Upper lobe of right lung (tissue), 1 donor: Measurements from ENCODE around the gene CDH23. TPM values are rescaled to one million over a fixed set of nuclear protein-coding genes. Genes with fewer than 3 reads are reported as not detected.
A peak's percentile ranks its signal among the peaks of the same experiment; 100 is the strongest.

ENCODE experiments used
- ATAC-seq: fragments of 200-7000 bp; cut with Tn5 transposase; one replicate; pipeline ENCODE4 v1.9.1; 2020; ENCODE audit warnings: mild to moderate bottlenecking, moderate library complexity
- DNase-seq: peaks from one replicate; pipeline ENCODE4 v3.0.0-alpha.2; 2020
- H3K27ac ChIP-seq: fragments of 200-600 bp; one replicate; pipeline ENCODE4 v1.8.0; 2022
- H3K27me3 ChIP-seq: fragments of 200-600 bp; one replicate; pipeline ENCODE4 v1.8.0; 2022; ENCODE audit warnings: mild to moderate bottlenecking
- H3K36me3 ChIP-seq: fragments of 200-600 bp; one replicate; pipeline ENCODE4 v1.8.0; 2022
- H3K4me1 ChIP-seq: fragments of 200-600 bp; one replicate; pipeline ENCODE4 v1.8.0; 2022
- H3K4me3 ChIP-seq: fragments of 200-600 bp; one replicate; pipeline ENCODE4 v1.8.0; 2022; ENCODE audit warnings: mild to moderate bottlenecking
- H3K9me3 ChIP-seq: fragments of 200-600 bp; one replicate; pipeline ENCODE4 v1.8.0; 2022
- CTCF ChIP-seq: fragments of 200-600 bp; IDR thresholded peaks from one replicate; pipeline ENCODE4 v1.8.0; 2022; ENCODE audit warnings: antibody characterized with exemption
- intact Hi-C: fragments of 100-400 bp; cut with DNase I; formaldehyde crosslinking; loops from one replicate; pipeline ENCODE4 v1.11.0; 2022
- total RNA-seq: library from RNA; stranded (reverse); fragmentation: NEBNext Ultra II Directional; extraction: Animal tissue kit (Norgen Biotek cat#: 25700); gene quantifications from one replicate; pipeline ENCODE4 v1.2.1, GENCODE V29; 2021
- donor health status: DM: no; HTN: yes; CAD: no; lungs with severe emphysema.

The CDH23 gene
- total RNA-seq, 1 donor from 2014 or later, result 10.9 TPM

DNA sequence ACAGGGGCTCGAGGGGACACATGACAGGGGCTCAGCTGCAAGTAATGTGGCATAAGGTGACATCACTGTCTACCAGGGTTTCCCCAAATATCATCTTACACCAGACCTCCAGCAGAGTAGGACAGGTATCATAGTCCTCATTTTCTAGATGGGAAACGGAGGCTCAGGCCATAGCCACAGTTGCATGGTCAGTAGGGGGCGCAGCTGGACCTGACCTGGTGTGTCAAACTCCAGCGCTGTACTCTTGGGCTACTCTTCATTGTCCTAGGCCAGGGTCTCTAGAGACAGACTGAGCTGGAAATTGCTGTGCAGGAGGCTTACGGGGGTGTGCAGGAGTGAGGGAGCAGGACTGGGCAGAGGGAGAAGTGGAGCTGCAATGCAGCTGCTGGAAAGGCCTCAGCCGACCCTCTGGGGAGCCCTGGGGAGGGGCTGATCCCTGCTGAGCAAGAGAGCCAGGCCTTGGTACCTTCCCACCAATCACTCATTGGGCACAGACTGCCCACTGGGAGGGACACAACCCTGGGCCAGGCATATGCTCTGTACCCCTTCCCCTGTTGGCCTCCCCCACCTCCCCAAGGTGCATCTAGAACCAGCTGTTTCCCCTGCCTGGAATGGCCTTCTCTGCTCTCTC, 89.9 kb downstream of the CDH23 start:
- Histone ChIP-seq H3K27me3 (no peaks in the 10 kb centered on the region), H3K27ac (no peak overlapping the region), H3K4me1 (no peaks in the 10 kb centered on the region), H3K36me3 (no peaks in the 10 kb centered on the region), H3K4me3 (no peak overlapping the region), H3K9me3 (peaks cover 8% of the 10 kb centered on the region)
- intact Hi-C loops, result no loop called here
- DNase-seq (peak; percentile 77), ATAC-seq (peak; percentile 76)
- peak; percentile 46 for TF ChIP-seq CTCF

DNA sequence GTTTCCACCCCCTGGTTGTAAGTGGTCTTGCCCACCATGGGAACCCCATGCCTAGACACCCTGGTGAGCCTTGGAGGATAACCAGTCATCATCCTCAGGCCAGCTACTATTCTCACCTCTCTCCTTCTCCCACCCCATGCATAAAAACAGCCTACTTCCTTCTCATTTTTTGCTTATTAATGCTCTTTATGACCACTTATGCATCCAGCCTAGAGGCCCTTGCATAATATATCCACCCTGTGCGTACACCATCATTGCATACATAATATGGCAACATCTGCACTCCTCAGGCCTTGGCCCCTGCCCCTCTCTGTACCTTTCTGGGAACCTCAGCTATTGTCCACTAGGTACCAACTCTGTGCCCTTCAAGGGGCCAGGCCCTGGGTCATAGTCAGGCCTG, 91.0 kb downstream of the CDH23 start:
- Histone ChIP-seq H3K36me3 (no peaks in the 10 kb centered on the region), H3K4me3 (no peak overlapping the region), H3K27me3 (no peaks in the 10 kb centered on the region), H3K9me3 (peaks cover 8% of the 10 kb centered on the region), H3K27ac (no peak overlapping the region), H3K4me1 (no peaks in the 10 kb centered on the region)
- ATAC-seq, result peak; percentile 5
- intact Hi-C loops, result no loop called here
- DNase-seq, result no peak
- no peak for TF ChIP-seq CTCF

- H3K9me3 ChIP-seq, result peaks cover 8% of the 10 kb centered on the region
- TF ChIP-seq CTCF, result no peak
- intact Hi-C loops, result no loop called here
- no peak for DNase-seq
- H3K27ac ChIP-seq, result no peak overlapping the region
- ATAC-seq, result no peak
- no peaks in the 10 kb centered on the region for H3K27me3 ChIP-seq
- H3K4me3 ChIP-seq, result no peak overlapping the region
- no peaks in the 10 kb centered on the region for H3K4me1 ChIP-seq
- H3K36me3 ChIP-seq, result no peaks in the 10 kb centered on the region
Observed at GRCh38 chr10:71489077-71489476, 92.4 kb downstream of the CDH23 start.

DNA sequence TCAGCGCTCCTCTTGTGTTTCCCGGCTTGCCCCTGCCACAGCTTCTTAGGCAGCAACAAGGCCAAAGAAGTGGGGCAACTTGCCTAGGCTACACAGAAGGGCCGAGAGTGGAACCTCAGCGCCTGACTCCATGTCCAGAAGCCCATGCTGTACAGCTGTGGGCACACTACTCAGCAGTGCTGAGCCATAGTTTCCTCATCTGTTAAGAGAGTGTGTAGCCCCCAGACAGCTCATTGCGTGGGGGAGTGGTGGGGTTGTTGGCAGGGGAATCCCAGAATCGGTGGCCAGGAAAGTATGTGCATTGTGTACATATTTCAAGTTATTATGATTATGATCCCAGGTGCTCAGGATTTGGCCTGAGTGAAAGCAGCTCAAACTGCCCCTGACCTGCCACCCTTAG, 96.2 kb downstream of the CDH23 start:
- Histone ChIP-seq H3K4me3 (no peak overlapping the region), H3K9me3 (peaks cover 8% of the 10 kb centered on the region), H3K27ac (no peak overlapping the region), H3K27me3 (no peaks in the 10 kb centered on the region), H3K36me3 (no peaks in the 10 kb centered on the region), H3K4me1 (no peaks in the 10 kb centered on the region)
- intact Hi-C loops, result no loop called here
- DNase-seq (no peak), ATAC-seq (no peak)
- TF ChIP-seq CTCF, result no peak

DNA sequence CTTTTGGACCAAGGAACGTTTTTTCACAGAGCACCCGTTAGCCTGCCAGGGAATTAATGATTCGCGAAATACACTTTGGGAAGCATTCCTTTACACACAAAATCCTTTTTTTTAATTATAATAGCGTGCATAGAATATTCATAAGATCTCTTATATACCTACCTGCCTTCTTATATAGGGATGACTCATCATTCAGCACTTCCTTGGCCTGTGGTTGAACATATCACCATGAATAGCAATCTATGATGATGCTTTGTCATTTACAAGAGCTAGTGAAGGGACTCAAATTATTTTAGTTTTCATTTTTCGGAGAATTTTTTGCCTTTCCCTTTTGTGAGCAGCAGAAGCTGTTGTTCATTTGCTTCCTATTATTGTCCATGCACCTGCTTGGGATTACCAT, 97.0 kb downstream of the CDH23 start:
- H3K4me1 ChIP-seq, result no peaks in the 10 kb centered on the region
- ATAC-seq, result no peak

More for the DNA sequence above, 97.0 kb downstream of the CDH23 start:
- no peak for TF ChIP-seq CTCF
- peaks cover 6% of the 10 kb centered on the region for H3K9me3 ChIP-seq
- no peak overlapping the region for H3K27ac ChIP-seq
- no peak for DNase-seq
- H3K27me3 ChIP-seq, result no peaks in the 10 kb centered on the region
- no peaks in the 10 kb centered on the region for H3K36me3 ChIP-seq
- intact Hi-C loops, result no loop called here
- no peak overlapping the region for H3K4me3 ChIP-seq
